Panc1 (cell line): ENCODE results near the gene KRTAP5-11. TPM values are rescaled to one million over a fixed set of nuclear protein-coding genes. Genes with fewer than 3 reads are reported as not detected.
"Not testable (repeated sequence)": the region's sequence is repeated elsewhere in the genome, so short reads cannot be mapped to it uniquely, and the experiment has no call there.

Experiments used
- ATAC-seq: fragments of 200-7000 bp; cut with Tn5 transposase; 2 replicates; pipeline ENCODE4 v1.9.1; 2020; ENCODE audit warnings: mild to moderate bottlenecking, moderate library complexity
- BruUV-seq: library from RNA; stranded (reverse); fragments of 400-500 nt; replicated peaks from 2 replicates; lab custom pipeline; 2021; lab: Mats Ljungman, UMichigan
- CTCF ChIA-PET: fragments of 300-600 bp; sonication (Branson Sonifier 250); formaldehyde crosslinking; loops from one replicate; lab custom pipeline; 2022; ENCODE audit warnings: antibody characterized with exemption; lab: Charles Lee
- POLR2A ChIA-PET: fragments of 300-600 bp; sonication (Branson Sonifier 250); formaldehyde crosslinking; loops from one replicate; lab custom pipeline; 2022; ENCODE audit warnings: antibody characterized with exemption; lab: Charles Lee
- DNase-seq: peaks from one replicate; pipeline ENCODE4 v3.0.0-alpha.2; 2010; ENCODE audit warnings: low read depth, low spot score
- H3K27ac ChIP-seq: 2 replicates; pipeline ENCODE4 v1.5.1; 2011; ENCODE audit warnings: mild to moderate bottlenecking, low read length, inconsistent platforms
- H3K27me3 ChIP-seq: fragments of 200-500 bp; sonication (Bioruptor generic); 2 replicates; pipeline ENCODE4 v1.6.0; 2014; ENCODE audit warnings: low read length, inconsistent platforms; ENCODE audit not compliant: control insufficient read depth, insufficient read depth
- H3K36me3 ChIP-seq: fragments of 200-500 bp; sonication (Bioruptor generic); 2 replicates; pipeline ENCODE4 v1.5.1; 2014; ENCODE audit warnings: inconsistent platforms, mild to moderate bottlenecking, low read length, moderate library complexity; ENCODE audit not compliant: control insufficient read depth, insufficient read depth
- H3K4me1 ChIP-seq: 2 replicates; pipeline ENCODE4 v1.5.1; 2011; ENCODE audit warnings: inconsistent platforms, mild to moderate bottlenecking, low read length, moderate library complexity; ENCODE audit not compliant: control insufficient read depth, insufficient read depth
- H3K4me3 ChIP-seq, 2 experiments: 2 replicates each; pipeline ENCODE4 v1.5.1; 2011 to 2012; ENCODE audit warnings: low read depth in 2 of 2, low read length in 2 of 2, mild to moderate bottlenecking in 2 of 2, inconsistent platforms in 1 of 2, moderate library complexity in 1 of 2
- H3K9me3 ChIP-seq: fragments of 200-500 bp; sonication (Bioruptor generic); 2 replicates; pipeline ENCODE4 v1.5.1; 2014; ENCODE audit warnings: low read depth, mild to moderate bottlenecking, inconsistent platforms, low read length, moderate library complexity; ENCODE audit not compliant: control insufficient read depth, insufficient read depth
- in situ Hi-C: cut with HindIII; loops from 2 replicates; pipeline ENCODE4 v1.10.0; 2016; ENCODE audit warnings: low sequenced_read_pairs, low pct_unique_long_range_greater_than_20kb
- intact Hi-C: fragments of 100-400 bp; cut with micrococcal nuclease; formaldehyde crosslinking; loops from one replicate; pipeline ENCODE4 v1.10.0; 2022; ENCODE audit not compliant: unreplicated experiment
- total RNA-seq: library from RNA; stranded (reverse); gene quantifications from one replicate; pipeline ENCODE4 v1.2.1, GENCODE V29; 2021; ENCODE audit not compliant: unreplicated experiment
- TF ChIP-seq, protein P1 (sequence below): fragments of 450-650 bp; IDR thresholded peaks from 2 replicates; pipeline ENCODE4 v1.5.1; 2017; ENCODE audit warnings: mild to moderate bottlenecking

Gene KRTAP5-11
- total RNA-seq, 1 experiment from 2014 or later = not detected

DNA sequence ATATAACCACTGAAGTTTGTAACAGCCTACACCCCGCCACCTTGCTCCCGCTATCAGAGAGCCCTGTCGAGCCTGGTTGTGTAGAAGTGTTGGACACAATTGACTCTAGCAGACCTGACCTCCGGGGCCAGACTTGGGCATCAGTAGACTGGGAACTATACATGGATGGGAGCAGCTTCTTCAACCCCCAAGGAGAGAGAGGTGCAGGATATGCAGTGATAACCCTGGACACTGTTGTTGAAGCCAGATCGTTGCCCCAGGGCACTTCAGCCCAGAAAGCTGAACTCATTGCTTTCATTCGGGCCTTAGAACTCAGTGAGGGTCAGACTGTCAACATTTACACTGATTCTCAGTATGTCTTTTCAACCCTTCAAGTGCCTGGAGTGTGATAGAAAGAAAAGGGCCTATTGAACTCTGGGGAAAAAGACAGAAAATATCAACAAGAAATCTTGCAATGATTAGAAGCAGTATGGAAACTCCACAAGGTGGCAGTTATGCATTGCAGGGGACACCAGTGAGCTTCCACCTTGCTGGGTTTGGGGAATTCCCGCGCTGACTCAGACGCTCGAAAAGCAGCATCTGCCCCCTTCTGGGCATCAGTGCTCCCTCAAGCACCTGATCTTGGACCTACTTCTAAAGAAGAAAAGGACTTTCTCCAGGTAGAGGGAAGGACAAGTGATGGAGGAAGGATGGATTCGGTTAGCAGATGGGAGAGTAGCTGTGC, 6.3 kb upstream of the KRTAP5-11 start:
- DNase-seq, in situ Hi-C loops, BruUV-seq, H3K27me3 ChIP-seq, ATAC-seq, H3K27ac ChIP-seq, POLR2A ChIA-PET, H3K4me3 ChIP-seq, H3K36me3 ChIP-seq, H3K4me1 ChIP-seq, intact Hi-C loops, H3K9me3 ChIP-seq: not testable (repeated sequence)
- TF ChIP-seq, protein P1, sequence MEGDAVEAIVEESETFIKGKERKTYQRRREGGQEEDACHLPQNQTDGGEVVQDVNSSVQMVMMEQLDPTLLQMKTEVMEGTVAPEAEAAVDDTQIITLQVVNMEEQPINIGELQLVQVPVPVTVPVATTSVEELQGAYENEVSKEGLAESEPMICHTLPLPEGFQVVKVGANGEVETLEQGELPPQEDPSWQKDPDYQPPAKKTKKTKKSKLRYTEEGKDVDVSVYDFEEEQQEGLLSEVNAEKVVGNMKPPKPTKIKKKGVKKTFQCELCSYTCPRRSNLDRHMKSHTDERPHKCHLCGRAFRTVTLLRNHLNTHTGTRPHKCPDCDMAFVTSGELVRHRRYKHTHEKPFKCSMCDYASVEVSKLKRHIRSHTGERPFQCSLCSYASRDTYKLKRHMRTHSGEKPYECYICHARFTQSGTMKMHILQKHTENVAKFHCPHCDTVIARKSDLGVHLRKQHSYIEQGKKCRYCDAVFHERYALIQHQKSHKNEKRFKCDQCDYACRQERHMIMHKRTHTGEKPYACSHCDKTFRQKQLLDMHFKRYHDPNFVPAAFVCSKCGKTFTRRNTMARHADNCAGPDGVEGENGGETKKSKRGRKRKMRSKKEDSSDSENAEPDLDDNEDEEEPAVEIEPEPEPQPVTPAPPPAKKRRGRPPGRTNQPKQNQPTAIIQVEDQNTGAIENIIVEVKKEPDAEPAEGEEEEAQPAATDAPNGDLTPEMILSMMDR = peak; percentile 47
- CTCF ChIA-PET = interaction anchor here (0.6 kb wide), 2 partner anchors 103 to 677 kb away, joined by 3 read pairs; no protein-coding TSS in a partner anchor

DNA sequence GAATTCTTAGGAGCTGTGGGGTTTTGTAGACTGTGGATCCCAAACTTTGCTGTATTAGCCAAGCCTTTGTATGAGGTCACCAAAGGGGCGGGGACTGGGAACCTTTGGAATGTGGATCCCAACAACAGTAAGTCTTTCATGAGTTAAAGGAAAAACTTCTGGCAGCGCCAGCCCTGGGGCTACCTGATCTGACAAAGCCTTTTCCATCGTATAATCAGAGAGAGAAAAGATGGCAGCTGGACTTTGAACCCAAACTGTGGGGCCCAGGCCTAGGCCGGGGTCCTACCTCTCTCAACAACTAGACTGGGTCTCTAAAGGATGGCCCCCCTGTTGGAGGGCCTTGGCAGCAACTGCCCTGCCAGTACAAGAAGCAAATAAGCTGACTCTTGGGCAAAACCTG, 5.6 kb upstream of the KRTAP5-11 start:
- BruUV-seq, H3K4me1 ChIP-seq, H3K4me3 ChIP-seq, in situ Hi-C loops, ATAC-seq, CTCF ChIA-PET, DNase-seq, H3K27me3 ChIP-seq, H3K27ac ChIP-seq, H3K9me3 ChIP-seq, intact Hi-C loops, H3K36me3 ChIP-seq, POLR2A ChIA-PET: not testable (repeated sequence)

DNA sequence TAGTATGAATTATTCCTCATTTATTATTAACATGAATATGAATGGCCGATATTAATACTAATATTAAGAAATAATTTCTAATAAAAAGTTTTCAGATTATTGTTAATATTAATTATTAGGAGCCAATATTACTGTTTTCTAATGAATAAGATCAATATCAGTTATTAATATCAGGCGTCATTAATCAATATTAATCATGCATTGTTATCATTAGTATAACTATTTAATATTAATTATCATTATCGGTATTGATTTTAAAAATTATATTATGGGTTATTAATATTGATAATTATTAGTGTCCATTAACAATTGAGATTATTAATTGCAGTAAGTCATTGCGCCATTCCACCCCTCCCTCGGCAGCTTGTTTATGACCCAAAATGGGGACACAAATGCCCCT, 3.0 kb upstream of the KRTAP5-11 start:
- H3K4me3 ChIP-seq, in situ Hi-C loops, H3K36me3 ChIP-seq, POLR2A ChIA-PET, H3K27me3 ChIP-seq, DNase-seq, H3K4me1 ChIP-seq, intact Hi-C loops, H3K27ac ChIP-seq, H3K9me3 ChIP-seq, BruUV-seq, ATAC-seq: not testable (repeated sequence)
- CTCF ChIA-PET = interaction anchor here (0.6 kb wide), 1 partner anchor 116 kb away, joined by 8 read pairs; no protein-coding TSS in a partner anchor

DNA sequence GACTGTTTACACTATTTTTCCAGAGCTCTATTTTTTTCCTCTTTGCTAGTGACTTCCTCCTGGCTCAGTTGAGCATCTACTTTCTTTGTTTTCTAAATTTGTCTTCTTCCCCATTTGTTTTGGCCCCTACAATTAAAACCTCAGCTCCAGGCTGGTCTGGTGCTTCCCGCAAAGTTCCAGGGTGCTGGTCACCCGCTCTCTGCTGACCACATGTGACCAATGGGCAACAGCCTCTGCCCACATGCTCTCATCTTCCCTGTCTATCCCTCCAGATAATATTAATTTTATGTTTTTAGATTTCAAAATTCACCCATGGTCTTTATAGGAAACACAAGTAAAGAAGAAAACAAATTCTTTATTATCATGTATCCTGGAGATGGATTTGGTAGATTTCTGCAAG, 294 bp upstream of the KRTAP5-11 start:
- ATAC-seq, POLR2A ChIA-PET, H3K36me3 ChIP-seq, H3K9me3 ChIP-seq, BruUV-seq, in situ Hi-C loops, H3K4me3 ChIP-seq, H3K4me1 ChIP-seq, intact Hi-C loops, H3K27ac ChIP-seq, DNase-seq, CTCF ChIA-PET, H3K27me3 ChIP-seq: not testable (repeated sequence)
